ENCODE results near the gene GLT1D1.

Gene GLT1D1

GRCh38 chr12:128856035-128856790 is 2.9 kb downstream of the GLT1D1 start:
- DNase-seq: no peak

- DNase-seq: no peak
Measured at GRCh38 chr12:128856791-128857078, 3.5 kb downstream of the GLT1D1 start.

- no peak for DNase-seq
Measured at GRCh38 chr12:128857133-128857763, 4.0 kb downstream of the GLT1D1 start.

GRCh38 chr12:128859311-128859710 is 6.0 kb downstream of the GLT1D1 start:
- DNase-seq: no peak

- DNase-seq: no peak
Measured at GRCh38 chr12:128861226-128862016, 8.1 kb downstream of the GLT1D1 start.

GRCh38 chr12:128863957-128864356 is 10.7 kb downstream of the GLT1D1 start:
- no peak for DNase-seq

GRCh38 chr12:128864516-128865186 is 11.4 kb downstream of the GLT1D1 start:
- DNase-seq: no peak

GRCh38 chr12:128867466-128867865 is 14.2 kb downstream of the GLT1D1 start:
- DNase-seq: no peak

- no peak for DNase-seq
Measured at GRCh38 chr12:128871516-128871892, 18.2 kb downstream of the GLT1D1 start.

GRCh38 chr12:128872303-128872702 is 19.0 kb downstream of the GLT1D1 start:
- no peak for DNase-seq

- DNase-seq: no peak
Measured at GRCh38 chr12:128876559-128876958, 23.3 kb downstream of the GLT1D1 start.

GRCh38 chr12:128879898-128880764 is 26.9 kb downstream of the GLT1D1 start:
- no peak for DNase-seq

- DNase-seq: no peak
Measured at GRCh38 chr12:128891856-128892255, 38.6 kb downstream of the GLT1D1 start.

GRCh38 chr12:128903236-128903635 is 50.0 kb downstream of the GLT1D1 start:
- DNase-seq: no peak

- no peak for DNase-seq
Measured at GRCh38 chr12:128905003-128905544, 51.8 kb downstream of the GLT1D1 start.

- DNase-seq: no peak
Measured at GRCh38 chr12:128906485-128907137, 53.3 kb downstream of the GLT1D1 start.

- DNase-seq: no peak
Measured at GRCh38 chr12:128908254-128908653, 55.0 kb downstream of the GLT1D1 start.

GRCh38 chr12:128909653-128910052 is 56.4 kb downstream of the GLT1D1 start:
- no peak for DNase-seq

- no peak for DNase-seq
Measured at GRCh38 chr12:128910629-128911028, 57.4 kb downstream of the GLT1D1 start.

GRCh38 chr12:128911861-128912260 is 58.6 kb downstream of the GLT1D1 start:
- no peak for DNase-seq

- peak; percentile 75 for DNase-seq
Measured at GRCh38 chr12:128914908-128915563, 61.8 kb downstream of the GLT1D1 start.
